Bone marrow (tissue), 2 donors: ENCODE results near the gene MBOAT2.
"Not testable (repeated sequence)": the region's sequence is repeated elsewhere in the genome, so short reads cannot be mapped to it uniquely, and the experiment has no call there.

Experiments
- DNase-seq, 2 donors: peaks; one replicate each; lab custom pipeline; 2025; lab: John Stamatoyannopoulos, UW

Gene MBOAT2

DNA sequence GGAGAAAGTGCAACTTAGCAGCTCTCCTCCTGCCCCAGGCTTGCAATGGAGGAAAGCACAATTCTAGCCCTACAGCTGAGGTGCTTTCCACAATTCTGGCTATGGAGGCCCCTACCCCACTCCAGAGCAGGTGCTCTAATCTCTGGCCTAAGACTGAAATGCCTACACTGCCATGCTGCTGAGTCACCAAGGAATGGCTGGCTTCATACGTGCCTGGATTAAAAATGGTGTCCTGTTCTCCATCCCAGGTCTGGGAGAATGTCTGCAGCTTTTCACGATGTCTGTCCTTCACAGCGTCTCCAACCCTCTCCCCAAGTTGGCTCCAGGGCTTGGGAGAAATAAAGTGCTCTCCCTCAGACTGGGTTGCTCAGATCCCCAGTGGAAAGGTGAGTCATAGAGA is 48.5 kb downstream of the MBOAT2 start:
- DNase-seq, result no peak

GRCh38 chr2:8953525-8953924 is 50.0 kb downstream of the MBOAT2 start:
- no peak for DNase-seq

GRCh38 chr2:8939486-8940114 is 63.9 kb downstream of the MBOAT2 start:
- DNase-seq, result no peak

GRCh38 chr2:8938384-8938783 is 65.1 kb downstream of the MBOAT2 start:
- DNase-seq, result no peak

DNA sequence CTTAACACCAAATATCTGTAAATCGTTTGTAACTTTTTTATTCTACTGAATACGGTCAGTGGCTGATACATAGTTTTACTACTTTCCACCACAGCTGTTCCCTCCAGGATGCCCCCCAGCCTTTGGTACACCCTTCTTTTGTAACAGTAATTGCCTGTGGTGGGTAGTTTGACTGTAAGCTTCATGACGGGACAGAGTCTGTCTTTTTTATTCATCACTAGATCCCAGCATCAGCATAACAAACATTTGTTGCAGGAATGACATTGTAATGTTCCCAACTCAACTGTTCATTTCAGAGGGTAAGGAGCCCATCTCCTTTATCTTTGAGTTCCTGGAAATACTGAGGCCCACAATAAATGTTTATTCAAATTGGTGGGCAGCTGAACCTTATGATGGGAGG is 67.5 kb downstream of the MBOAT2 start:
- no peak for DNase-seq

GRCh38 chr2:8934338-8934737 is 69.1 kb downstream of the MBOAT2 start:
- no peak for DNase-seq

GRCh38 chr2:8932702-8933101 is 70.8 kb downstream of the MBOAT2 start:
- DNase-seq, result no peak

GRCh38 chr2:8930185-8930584 is 73.3 kb downstream of the MBOAT2 start:
- not testable (repeated sequence) for DNase-seq

- no peak for DNase-seq
Observed at GRCh38 chr2:8929128-8929527, 74.4 kb downstream of the MBOAT2 start.

DNA sequence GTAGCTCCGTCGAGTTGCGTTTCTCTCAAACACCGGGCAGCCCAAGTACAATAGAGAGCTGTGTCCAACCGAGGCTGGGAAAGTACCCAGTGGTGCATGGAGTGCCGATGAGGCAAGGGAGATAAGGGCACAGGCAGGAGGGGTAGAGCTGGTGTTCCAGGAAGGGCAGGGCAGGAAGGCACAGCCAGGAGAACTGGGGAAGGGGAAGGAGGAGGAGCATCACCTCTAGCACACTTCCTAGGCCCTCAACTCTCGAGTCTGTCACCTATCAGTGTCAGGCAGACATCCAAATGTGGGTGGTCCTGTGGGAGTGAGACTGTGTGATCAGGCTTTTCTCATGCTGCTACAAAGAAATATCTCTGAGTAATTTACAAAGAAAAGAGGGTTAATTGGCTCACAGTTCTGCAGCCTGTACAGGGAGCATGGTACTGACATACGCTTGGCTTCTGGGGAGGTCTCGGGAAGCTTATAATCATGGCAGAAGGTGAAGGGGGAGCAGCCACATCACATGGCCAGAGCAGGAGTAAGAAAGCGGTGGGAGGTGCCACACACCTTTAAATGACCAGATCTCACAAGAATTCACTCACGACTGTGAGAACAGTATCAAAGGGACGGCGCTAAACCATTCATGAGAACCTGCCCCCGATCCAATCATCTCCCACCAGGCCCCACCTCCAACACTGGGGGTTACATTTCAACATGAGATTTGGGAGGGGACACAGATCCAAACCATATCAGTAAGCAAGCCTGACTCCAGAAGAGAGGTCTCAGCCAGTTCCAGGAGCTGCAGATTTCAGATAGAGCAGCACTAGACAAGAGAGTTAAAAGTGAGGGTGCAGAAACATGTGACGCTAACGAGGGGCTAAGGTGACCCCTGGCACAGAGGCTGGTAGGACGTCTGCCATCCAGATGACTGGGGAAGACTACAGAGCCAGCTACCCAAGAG is 75.7 kb downstream of the MBOAT2 start:
- no peak for DNase-seq

DNA sequence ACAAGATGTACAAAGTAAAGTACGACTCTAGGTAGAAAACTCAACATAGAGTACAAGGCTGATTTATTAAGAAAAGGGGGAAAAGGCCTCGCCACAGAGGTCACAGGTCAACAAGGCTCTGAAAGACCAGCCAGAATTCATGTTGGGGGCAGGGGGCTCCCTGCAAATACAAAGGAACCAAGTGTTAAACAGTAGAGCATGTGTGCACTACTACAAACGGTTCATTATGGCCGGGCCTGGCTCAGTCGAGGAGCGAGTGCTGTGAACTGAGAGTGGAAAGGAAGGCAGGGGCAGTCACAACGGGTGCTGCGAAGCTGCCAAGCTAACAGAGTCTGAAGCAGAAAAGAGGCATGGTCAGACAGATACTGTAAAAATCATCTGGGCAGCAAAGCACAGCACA is 77.1 kb downstream of the MBOAT2 start:
- no peak for DNase-seq

- DNase-seq, result no peak
Observed at GRCh38 chr2:8925411-8925810, 78.1 kb downstream of the MBOAT2 start.

- no peak for DNase-seq
Observed at GRCh38 chr2:8923183-8923582, 80.3 kb downstream of the MBOAT2 start.

DNA sequence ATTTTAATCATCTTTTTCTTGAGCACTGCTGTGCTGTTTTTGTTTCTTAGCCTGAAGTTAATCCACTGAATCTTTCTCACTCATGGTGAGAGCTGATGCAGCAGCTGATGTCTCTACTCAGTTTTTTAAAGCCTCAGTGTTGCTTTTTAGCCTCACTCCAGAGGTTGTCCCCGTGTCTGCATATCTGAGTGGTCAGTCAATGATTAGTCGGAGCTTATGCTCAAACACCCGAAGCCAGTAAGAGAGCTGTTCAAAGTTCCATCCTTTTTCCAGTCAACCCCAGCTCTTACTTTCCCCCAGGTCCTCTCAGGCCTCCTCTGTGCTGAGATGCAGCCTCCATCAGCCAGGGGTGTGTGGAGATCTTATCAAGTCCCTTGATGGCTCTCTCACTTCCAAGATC is 81.1 kb downstream of the MBOAT2 start:
- no peak for DNase-seq

GRCh38 chr2:8918412-8918811 is 85.1 kb downstream of the MBOAT2 start:
- no peak for DNase-seq

DNA sequence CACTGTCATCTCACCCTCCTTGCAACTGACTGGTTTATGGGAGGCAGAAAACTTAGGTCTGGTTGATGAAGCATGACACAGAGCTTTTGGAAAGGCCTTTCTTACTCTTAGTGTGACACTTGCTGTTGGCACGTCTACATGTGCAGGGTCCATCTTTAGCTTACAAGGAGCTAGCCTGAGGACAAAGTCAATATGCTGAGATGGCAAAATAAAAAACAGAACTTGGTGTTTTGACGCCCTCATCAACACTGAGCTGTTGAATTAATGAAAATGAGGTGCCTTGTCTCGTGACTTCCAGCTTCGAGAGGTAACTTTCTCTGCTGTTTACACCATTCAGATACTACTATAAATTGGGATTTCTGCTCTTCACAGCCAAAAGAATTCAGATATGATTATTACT is 87.5 kb downstream of the MBOAT2 start:
- no peak for DNase-seq

DNA sequence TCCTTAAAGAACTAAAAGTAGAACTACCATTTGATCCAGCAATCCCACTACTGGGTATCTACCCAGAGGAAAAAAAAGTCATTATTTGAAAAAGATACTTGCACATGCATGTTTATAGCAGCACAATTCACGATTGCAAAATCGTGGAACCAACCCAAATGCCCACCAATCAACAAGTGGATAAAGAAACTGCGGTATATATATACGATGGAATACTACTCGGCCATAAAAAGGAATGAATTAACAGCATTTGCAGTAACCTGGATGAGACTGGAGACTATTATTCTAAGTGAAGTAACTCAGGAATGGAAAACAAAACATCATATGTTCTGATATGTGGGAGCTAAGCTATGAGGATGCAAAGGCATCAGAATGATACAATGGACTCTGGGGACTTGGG is 89.7 kb downstream of the MBOAT2 start:
- not testable (repeated sequence) for DNase-seq

- no peak for DNase-seq
Observed at GRCh38 chr2:8907764-8908288, 95.7 kb downstream of the MBOAT2 start.

- not testable (repeated sequence) for DNase-seq
Observed at GRCh38 chr2:8903924-8904323, 99.6 kb downstream of the MBOAT2 start.

DNA sequence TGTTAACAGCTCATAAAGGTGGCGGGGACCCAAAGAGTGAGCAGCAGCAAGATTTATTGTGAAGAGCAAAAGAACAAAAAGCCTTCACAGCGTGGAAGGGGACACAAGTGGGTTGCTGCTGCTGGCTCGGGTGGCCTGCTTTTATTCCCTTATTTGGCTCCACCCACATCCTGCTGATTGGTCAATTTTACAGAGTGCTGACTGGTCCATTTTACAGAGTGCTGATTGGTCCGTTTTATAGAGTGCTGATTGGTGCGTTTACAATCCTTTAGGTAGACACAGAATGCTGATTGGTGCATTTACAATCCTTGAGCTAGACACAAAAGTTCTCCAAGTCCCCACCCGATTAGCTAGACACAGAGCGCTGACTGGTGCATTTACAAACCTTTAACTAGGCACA is 100.7 kb downstream of the MBOAT2 start:
- DNase-seq, result not testable (repeated sequence)

- not testable (repeated sequence) for DNase-seq
Observed at GRCh38 chr2:8897206-8897605, 106.3 kb downstream of the MBOAT2 start.

DNA sequence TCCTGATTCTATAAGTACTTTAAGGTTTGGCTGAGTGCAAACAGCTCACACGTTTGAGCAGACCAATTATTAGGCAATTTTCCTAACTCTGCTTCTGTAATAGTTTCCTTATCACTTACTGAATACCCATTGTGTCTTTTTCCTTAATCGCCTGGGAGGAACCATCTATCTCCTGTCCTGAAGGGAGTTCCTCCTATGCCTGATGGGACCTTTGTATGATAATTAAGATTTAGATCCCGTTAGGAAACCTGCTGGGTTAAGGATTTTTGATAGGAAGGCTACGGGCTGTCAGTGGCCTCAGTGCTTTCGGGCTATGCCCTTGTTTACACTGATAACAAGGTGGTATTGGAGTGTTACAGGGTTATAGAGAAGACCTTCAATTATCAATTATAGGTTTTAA is 106.8 kb downstream of the MBOAT2 start:
- DNase-seq, result not testable (repeated sequence)
